ENCODE measurements around the gene RET. TPM values are rescaled to one million over a fixed set of nuclear protein-coding genes. Genes with fewer than 3 reads are reported as not detected.

Gene RET
- total and polyA plus RNA-seq, 7 experiments from 2014 or later = 0.13 to 0.44 (median 0.20) TPM; not detected in 4

- Mint-ChIP-seq H3K27me3 (no peaks in the 10 kb centered on the region), H3K9me3 (peaks cover 0 to 1% (median 0%) of the 10 kb centered on the region in 11 donors), H3K36me3 (peaks cover 17 to 64% (median 41%) of the 10 kb centered on the region in 5 donors), H3K4me1 (peaks cover 0 to 34% (median 21%) of the 10 kb centered on the region in 7 donors), H3K27ac (peak overlapping the region in 1 of 9 donors; percentile 59), H3K4me3 (no peak overlapping the region)
- Histone ChIP-seq H3K9me3 (ENCODE audit: control insufficient read depth in 2 of 3, low read length in 3 of 3) (no peaks in the 10 kb centered on the region), H3K4me3 (ENCODE audit: low read length) (no peak overlapping the region), H3K27ac (ENCODE audit: low read depth, low read length) (no peak overlapping the region), H3K36me3 (ENCODE audit: control insufficient read depth in 2 of 3, insufficient read depth in 3 of 3, low read length in 3 of 3) (peaks cover 2 to 42% (median 7%) of the 10 kb centered on the region in 3 experiments), H3K4me1 (ENCODE audit: control insufficient read depth in 2 of 2, insufficient read depth in 2 of 2, low read length in 2 of 2) (no peaks in the 10 kb centered on the region), H3K27me3 (ENCODE audit: control insufficient read depth in 2 of 2, insufficient read depth in 2 of 2, low read length in 2 of 2) (no peaks in the 10 kb centered on the region)
- intact Hi-C loops (cut with micrococcal nuclease) = no loop called here
- ATAC-seq = no peak
- ChIA-PET CTCF (interaction anchor here (0.6 kb wide), 1 partner anchor 296 kb away, joined by 3 read pairs; no protein-coding TSS in a partner anchor), POLR2A (interaction anchor here (1.1 kb wide), 1 partner anchor 28 kb away, joined by 3 read pairs; no protein-coding TSS in a partner anchor)
- DNase-seq = no peak
These were observed 90.1 kb downstream of the RET start for GRCh38 chr10:43166880-43167497.

- peaks cover 0 to 37% (median 22%) of the 10 kb centered on the region in 7 donors for H3K4me1 Mint-ChIP-seq
- H3K27me3 Mint-ChIP-seq = no peaks in the 10 kb centered on the region
- H3K9me3 Mint-ChIP-seq = peaks cover 0 to 1% (median 0%) of the 10 kb centered on the region in 11 donors
- no peak overlapping the region for H3K4me3 ChIP-seq (ENCODE audit: low read length)
- H3K36me3 Mint-ChIP-seq = peaks cover 17 to 65% (median 42%) of the 10 kb centered on the region in 5 donors
- DNase-seq (no peak), ATAC-seq (no peak)
- intact Hi-C loops (cut with micrococcal nuclease) = no loop called here
- H3K4me3 Mint-ChIP-seq = no peak overlapping the region
- no peak overlapping the region for H3K27ac ChIP-seq (ENCODE audit: low read depth, low read length)
- H3K27ac Mint-ChIP-seq = no peak overlapping the region
- CTCF ChIA-PET = no interaction called here
- POLR2A ChIA-PET = interaction anchor here (1.1 kb wide), 1 partner anchor 28 kb away, joined by 3 read pairs; no protein-coding TSS in a partner anchor
- peaks cover 0 to 42% (median 7%) of the 10 kb centered on the region in 3 experiments for H3K36me3 ChIP-seq (ENCODE audit: control insufficient read depth in 2 of 3, insufficient read depth in 3 of 3, low read length in 3 of 3)
- H3K27me3 ChIP-seq (ENCODE audit: control insufficient read depth in 2 of 2, insufficient read depth in 2 of 2, low read length in 2 of 2) = no peaks in the 10 kb centered on the region
- H3K4me1 ChIP-seq (ENCODE audit: control insufficient read depth in 2 of 2, insufficient read depth in 2 of 2, low read length in 2 of 2) = peaks cover 0 to 3% of the 10 kb centered on the region in 2 donors
- H3K9me3 ChIP-seq (ENCODE audit: control insufficient read depth in 2 of 3, low read length in 3 of 3) = no peaks in the 10 kb centered on the region
These were observed 90.6 kb downstream of the RET start for GRCh38 chr10:43167498-43167889.

GRCh38 chr10:43170491-43170890, 93.6 kb downstream of the RET start:
- H3K4me3 ChIP-seq (ENCODE audit: low read length) = no peak overlapping the region
- H3K9me3 Mint-ChIP-seq = peaks cover 0 to 2% (median 0%) of the 10 kb centered on the region in 11 donors
- CTCF ChIA-PET = no interaction called here
- no peaks in the 10 kb centered on the region for H3K27me3 ChIP-seq (ENCODE audit: control insufficient read depth in 2 of 2, insufficient read depth in 2 of 2, low read length in 2 of 2)
- ATAC-seq = no peak
- POLR2A ChIA-PET = interaction anchor here (1.0 to 3.8 kb wide), 2 partner anchors 9 to 31 kb away, joined by 4 to 16 read pairs; partner anchors contain the start of gene CSGALNACT2
- H3K27ac ChIP-seq (ENCODE audit: low read depth, low read length) = no peak overlapping the region
- H3K36me3 ChIP-seq (ENCODE audit: control insufficient read depth in 2 of 3, insufficient read depth in 3 of 3, low read length in 3 of 3) = peaks cover under 1 to 51% (median 11%) of the 10 kb centered on the region in 3 experiments
- H3K4me1 ChIP-seq (ENCODE audit: control insufficient read depth in 2 of 2, insufficient read depth in 2 of 2, low read length in 2 of 2) = peaks cover 0 to 9% of the 10 kb centered on the region in 2 donors
- H3K4me3 Mint-ChIP-seq = no peak overlapping the region
- no peak for DNase-seq
- no peaks in the 10 kb centered on the region for H3K27me3 Mint-ChIP-seq
- peaks cover 12 to 67% (median 51%) of the 10 kb centered on the region in 5 donors for H3K36me3 Mint-ChIP-seq
- H3K9me3 ChIP-seq (ENCODE audit: control insufficient read depth in 2 of 3, low read length in 3 of 3) = no peaks in the 10 kb centered on the region
- intact Hi-C loops (cut with micrococcal nuclease) = no loop called here
- peak overlapping the region in 4 of 9 donors; percentile 7 to 69 (median 28) for H3K27ac Mint-ChIP-seq
- H3K4me1 Mint-ChIP-seq = peaks cover 0 to 36% (median 14%) of the 10 kb centered on the region in 7 donors

GRCh38 chr10:43172645-43173044, 95.8 kb downstream of the RET start:
- Mint-ChIP-seq H3K4me1 (peaks cover 0 to 24% (median 9%) of the 10 kb centered on the region in 7 donors), H3K27me3 (no peaks in the 10 kb centered on the region), H3K9me3 (peaks cover 0 to 10% (median 0%) of the 10 kb centered on the region in 11 donors), H3K27ac (peak overlapping the region in 8 of 9 donors; percentile 8 to 79 (median 30)), H3K36me3 (peaks cover 17 to 84% (median 71%) of the 10 kb centered on the region in 5 donors), H3K4me3 (no peak overlapping the region)
- no peak overlapping the region for H3K4me3 ChIP-seq (ENCODE audit: low read length)
- H3K27ac ChIP-seq (ENCODE audit: low read depth, low read length) = no peak overlapping the region
- H3K9me3 ChIP-seq (ENCODE audit: control insufficient read depth in 2 of 3, low read length in 3 of 3) = no peaks in the 10 kb centered on the region
- H3K4me1 ChIP-seq (ENCODE audit: control insufficient read depth in 2 of 2, insufficient read depth in 2 of 2, low read length in 2 of 2) = peaks cover 0 to 9% of the 10 kb centered on the region in 2 donors
- POLR2A ChIA-PET = interaction anchor here (3.8 kb wide), 1 partner anchor 33 kb away, joined by 16 read pairs; the partner anchor contains the start of gene CSGALNACT2
- CTCF ChIA-PET = no interaction called here
- DNase-seq (no peak), ATAC-seq (peak; percentile 25)
- no peaks in the 10 kb centered on the region for H3K27me3 ChIP-seq (ENCODE audit: control insufficient read depth in 2 of 2, insufficient read depth in 2 of 2, low read length in 2 of 2)
- intact Hi-C loops (cut with micrococcal nuclease) = no loop called here
- peaks cover 13 to 72% (median 14%) of the 10 kb centered on the region in 3 experiments for H3K36me3 ChIP-seq (ENCODE audit: control insufficient read depth in 2 of 3, insufficient read depth in 3 of 3, low read length in 3 of 3)

GRCh38 chr10:43173120-43173519, 96.3 kb downstream of the RET start:
- Histone ChIP-seq H3K27ac (ENCODE audit: low read depth, low read length) (no peak overlapping the region), H3K27me3 (ENCODE audit: control insufficient read depth in 2 of 2, insufficient read depth in 2 of 2, low read length in 2 of 2) (no peaks in the 10 kb centered on the region), H3K4me1 (ENCODE audit: control insufficient read depth in 2 of 2, insufficient read depth in 2 of 2, low read length in 2 of 2) (peaks cover 0 to 9% of the 10 kb centered on the region in 2 donors), H3K4me3 (ENCODE audit: low read length) (no peak overlapping the region), H3K36me3 (ENCODE audit: control insufficient read depth in 2 of 3, insufficient read depth in 3 of 3, low read length in 3 of 3) (peaks cover 13 to 77% (median 15%) of the 10 kb centered on the region in 3 experiments), H3K9me3 (ENCODE audit: control insufficient read depth in 2 of 3, low read length in 3 of 3) (no peaks in the 10 kb centered on the region)
- peaks cover 0 to 15% (median 0%) of the 10 kb centered on the region in 11 donors for H3K9me3 Mint-ChIP-seq
- no peak for DNase-seq
- no peak overlapping the region for H3K4me3 Mint-ChIP-seq
- intact Hi-C loops (cut with micrococcal nuclease) = no loop called here
- peaks cover 0 to 24% (median 9%) of the 10 kb centered on the region in 7 donors for H3K4me1 Mint-ChIP-seq
- peak overlapping the region in 4 of 9 donors; percentile 8 to 79 (median 68) for H3K27ac Mint-ChIP-seq
- ATAC-seq = no peak
- H3K27me3 Mint-ChIP-seq = no peaks in the 10 kb centered on the region
- ChIA-PET CTCF (no interaction called here), POLR2A (interaction anchor here (1.1 to 3.8 kb wide), 2 partner anchors 8 to 34 kb away, joined by 3 to 16 read pairs; partner anchors contain the start of gene CSGALNACT2)
- peaks cover 19 to 89% (median 76%) of the 10 kb centered on the region in 5 donors for H3K36me3 Mint-ChIP-seq

- ChIA-PET CTCF (no interaction called here), POLR2A (no interaction called here)
- peaks cover 31 to 89% (median 79%) of the 10 kb centered on the region in 5 donors for H3K36me3 Mint-ChIP-seq
- peaks cover 0 to 24% (median 8%) of the 10 kb centered on the region in 7 donors for H3K4me1 Mint-ChIP-seq
- Histone ChIP-seq H3K4me3 (ENCODE audit: low read length) (no peak overlapping the region), H3K36me3 (ENCODE audit: control insufficient read depth in 2 of 3, insufficient read depth in 3 of 3, low read length in 3 of 3) (peaks cover 12 to 91% (median 13%) of the 10 kb centered on the region in 3 experiments), H3K27ac (ENCODE audit: low read depth, low read length) (no peak overlapping the region), H3K4me1 (ENCODE audit: control insufficient read depth in 2 of 2, insufficient read depth in 2 of 2, low read length in 2 of 2) (peaks cover 0 to 9% of the 10 kb centered on the region in 2 donors), H3K9me3 (ENCODE audit: control insufficient read depth in 2 of 3, low read length in 3 of 3) (no peaks in the 10 kb centered on the region), H3K27me3 (ENCODE audit: control insufficient read depth in 2 of 2, insufficient read depth in 2 of 2, low read length in 2 of 2) (no peaks in the 10 kb centered on the region)
- no peaks in the 10 kb centered on the region for H3K27me3 Mint-ChIP-seq
- DNase-seq (no peak), ATAC-seq (no peak)
- H3K4me3 Mint-ChIP-seq = no peak overlapping the region
- intact Hi-C loops (cut with micrococcal nuclease) = no loop called here
- H3K27ac Mint-ChIP-seq = peak overlapping the region in 1 of 9 donors; percentile 19
- H3K9me3 Mint-ChIP-seq = peaks cover 0 to 27% (median 7%) of the 10 kb centered on the region in 11 donors
These were observed 98.1 kb downstream of the RET start for GRCh38 chr10:43174969-43175368.

Data from naive thymus-derived CD4-positive, alpha-beta T cell (primary cell).